ENCODE measurements around the gene CDC42BPA. TPM values are rescaled to one million over a fixed set of nuclear protein-coding genes. Genes with fewer than 3 reads are reported as not detected.

CDC42BPA gene
- total and polyA plus RNA-seq, 2 of the 13 experiments (the other 11 are each of a cell fraction or from before 2014, with no cell fraction given), result 6.5 to 16.0 TPM

GRCh38 chr1:227062306-227062705, 256.0 kb downstream of the CDC42BPA start:
- ChIA-PET CTCF (ENCODE audit: low intra/inter-chr PET ratio, low total read pairs) (no interaction called here), POLR2A (no interaction called here)
- Histone ChIP-seq H3K4me2 (ENCODE audit: low read depth, low read length) (no peak overlapping the region), H4K20me1 (ENCODE audit: insufficient read depth, low read length) (no peaks in the 10 kb centered on the region), H3K27me3 (ENCODE audit: control insufficient read depth in 1 of 2, insufficient read depth in 2 of 2, low read length in 2 of 2) (no peaks in the 10 kb centered on the region), H3K36me3 (replicated peaks in 1 of 2; ENCODE audit: control insufficient read depth in 1 of 2, insufficient read depth in 2 of 2, low read length in 2 of 2) (no peaks in the 10 kb centered on the region; a peak in 1 of 5 replicates), H3K4me3 (replicated peaks in 1 of 3; ENCODE audit: insufficient read depth in 1 of 3, low read depth in 2 of 3, low read length in 3 of 3) (no peak overlapping the region), H2AFZ (ENCODE audit: low read length) (no peak overlapping the region), H3K4me1 (ENCODE audit: insufficient read depth, low read length) (no peaks in the 10 kb centered on the region; the same call in 1 of the 2 replicates), H3K9me3 (ENCODE audit: low read length) (no peaks in the 10 kb centered on the region), H3K79me2 (ENCODE audit: insufficient read depth, low read length) (no peaks in the 10 kb centered on the region), H3K9ac (ENCODE audit: insufficient read depth, low read depth, low read length) (no peak overlapping the region), H3K27ac (ENCODE audit: extremely low read length, insufficient read depth, low read length) (no peak overlapping the region)
- in situ Hi-C loops (cut with HindIII; ENCODE audit: extremely low pct_ligation_motif_present, low pct_unique_long_range_greater_than_20kb), result no loop called here
- no TSS peak for BruUV-seq (replicated peaks)
- no peak for DNase-seq (ENCODE audit: low spot score)
- no peak for FAIRE-seq
- WGBS (ENCODE audit: low lambda C conversion rate), result 96% methylated on average over 2 of the region's 2 CpGs
- TF ChIP-seq CREB1 (IDR thresholded peaks at IDR 0.05) (no peak), CREB1 (CRISPR knock-in tag; IDR thresholded peaks at IDR 0.05) (no peak), ZFP62 (CRISPR knock-in tag; IDR thresholded peaks at IDR 0.05) (no peak), PHF21A (CRISPR knock-in tag; IDR thresholded peaks at IDR 0.05) (no peak), CSRNP1 (CRISPR knock-in tag; IDR thresholded peaks at IDR 0.05) (no peak), HDAC2 (CRISPR knock-in tag; IDR thresholded peaks at IDR 0.05) (no peak), AGO1 (IDR thresholded peaks at IDR 0.05; ENCODE audit: low read depth, low read length, poor library complexity, severe bottlenecking) (no peak), KDM5A (IDR thresholded peaks at IDR 0.05; ENCODE audit: borderline replicate concordance, low read length) (no peak), MXD1 (CRISPR knock-in tag; IDR thresholded peaks at IDR 0.05) (no peak), ZNF674 (CRISPR knock-in tag; IDR thresholded peaks at IDR 0.05; ENCODE audit: low read depth) (no peak), ZNF878 (CRISPR knock-in tag; IDR thresholded peaks at IDR 0.05) (no peak)
- intact Hi-C loops (cut with micrococcal nuclease; ENCODE audit: unreplicated experiment), result no loop called here
- no peak for ATAC-seq
